Psoas muscle (tissue), 8 donors: ENCODE results near the gene ZAP70. TPM values are rescaled to one million over a fixed set of nuclear protein-coding genes. Genes with fewer than 3 reads are reported as not detected.

Experiments
- ATAC-seq, 4 donors: fragments of 200-7000 bp; cut with Tn5 transposase; one replicate each; pipeline ENCODE4 v1.9.1; 2020; ENCODE audit warnings: moderate library complexity in 3 of 4, mild to moderate bottlenecking in 2 of 4
- DNase-seq, 2 donors: peaks; one replicate each; pipeline ENCODE4 v3.0.0-alpha.2; 2020
- H3K27ac ChIP-seq: fragments of 200-600 bp; one replicate; pipeline ENCODE4 v1.8.0; 2022
- H3K27me3 ChIP-seq, 3 donors: fragments of 200-600 bp in 1 of 3; one replicate each; pipeline versions ENCODE4 v1.6.1 to v1.8.0; 2013 to 2022; ENCODE audit warnings: low read length in 2 of 3, mild to moderate bottlenecking in 2 of 3, moderate library complexity in 1 of 3; ENCODE audit not compliant: insufficient read depth in 3 of 3
- H3K36me3 ChIP-seq, 2 donors: fragments of 200-600 bp in 1 of 2; one replicate each; pipeline versions ENCODE4 v1.6.1 to v1.8.0; 2013 to 2022; ENCODE audit warnings: low read depth in 1 of 2, mild to moderate bottlenecking in 1 of 2, moderate library complexity in 1 of 2; ENCODE audit not compliant: insufficient read depth in 1 of 2
- H3K4me1 ChIP-seq: fragments of 200-600 bp; one replicate; pipeline ENCODE4 v1.8.0; 2022
- H3K4me3 ChIP-seq: fragments of 200-600 bp; one replicate; pipeline ENCODE4 v1.8.0; 2022; ENCODE audit warnings: mild to moderate bottlenecking
- H3K9me3 ChIP-seq: fragments of 200-600 bp; one replicate; pipeline ENCODE4 v1.8.0; 2022
- CTCF ChIP-seq: fragments of 200-600 bp; IDR thresholded peaks from one replicate; pipeline ENCODE4 v1.8.0; 2022; ENCODE audit warnings: antibody characterized with exemption
- WGBS, 3 donors: extraction: QIAGEN DNeasy Blood & Tissue Kit; methylation state at CpG; one replicate each; pipeline versions ENCODE4 v1.1.6 to v1.1.7; 2013; 5-methylcytosine and 5-hydroxymethylcytosine counted together
- intact Hi-C, 2 donors: fragments of 100-400 bp; cut with DNase I; formaldehyde crosslinking; loops; one replicate each; pipeline versions ENCODE4 v1.11.0 to v1.14.2; 2022
- polyA plus RNA-seq, 3 donors: library from polyadenylated mRNA; stranded (reverse); fragments of 200-250 nt; gene quantifications; one replicate each; pipeline ENCODE4 v1.2.3, GENCODE V29; 2013
- total RNA-seq, 4 donors: library from RNA; stranded (reverse); fragmentation: NEBNext Ultra II Directional in 2 of 4; extraction: Animal tissue kit (Norgen Biotek cat#: 25700) in 2 of 4; gene quantifications; one replicate each; pipeline versions ENCODE4 v1.2.1 to v1.2.4, GENCODE V29; 2021 to 2023
- donor health status: healthy with polysubstance abuse.
- donor health status: DM: no; HTN: no; CAD: no; lungs with moderate emphysema.
- donor health status: Bipolar disorder and iron deficiency.
- donor health status: healthy.
- donor health status: DM: yes; HTN: yes; CAD: no.
- donor health status: DM: no; HTN: no; CAD: no.
- donor health status: DM: no; HTN: no; CAD: no.
- donor health status: DM: yes; HTN: yes; CAD: no.

The ZAP70 gene
- total and polyA plus RNA-seq, 7 donors = 0.40 to 1.2 (median 0.74) TPM

- Histone ChIP-seq H3K27ac (peak overlapping the region; percentile 12), H3K9me3 (no peaks in the 10 kb centered on the region), H3K4me1 (peaks cover 9% of the 10 kb centered on the region), H3K4me3 (no peak overlapping the region), H3K36me3 (peaks cover 2 to 55% of the 10 kb centered on the region in 2 donors), H3K27me3 (no peaks in the 10 kb centered on the region)
- 64 to 83% (median 72%) methylated on average over 5 of the region's 5 CpGs for WGBS, 3 donors
- DNase-seq (no peak), ATAC-seq (peak in 1 of 4 donors; percentile 28)
- no peak for TF ChIP-seq CTCF
- intact Hi-C loops = no loop called here
These were observed 53.2 kb downstream of the ZAP70 start for GRCh38 chr2:97766567-97766966.

GRCh38 chr2:97769308-97769707, 55.9 kb downstream of the ZAP70 start:
- Histone ChIP-seq H3K27ac (peak overlapping the region; percentile 62), H3K27me3 (no peaks in the 10 kb centered on the region), H3K4me1 (peaks cover 9% of the 10 kb centered on the region), H3K9me3 (no peaks in the 10 kb centered on the region), H3K36me3 (peaks cover 5 to 54% of the 10 kb centered on the region in 2 donors), H3K4me3 (no peak overlapping the region)
- TF ChIP-seq CTCF = no peak
- intact Hi-C loops = no loop called here
- 45 to 86% (median 54%) methylated on average over 3 of the region's 3 CpGs for WGBS, 3 donors
- ATAC-seq = peak; percentile 81 to 92 (median 83)
- peak in 1 of 2 donors; percentile 52 for DNase-seq

- H3K4me3 ChIP-seq = no peak overlapping the region
- H3K4me1 ChIP-seq = peaks cover 9% of the 10 kb centered on the region
- H3K9me3 ChIP-seq = no peaks in the 10 kb centered on the region
- ATAC-seq (no peak), DNase-seq (no peak)
- no peaks in the 10 kb centered on the region for H3K27me3 ChIP-seq
- no peak for TF ChIP-seq CTCF
- intact Hi-C loops = no loop called here
- H3K27ac ChIP-seq = no peak overlapping the region
- WGBS, 3 donors = 48 to 68% (median 56%) methylated on average over 3 of the region's 3 CpGs
- H3K36me3 ChIP-seq = peaks cover 5 to 54% of the 10 kb centered on the region in 2 donors
These were observed 56.3 kb downstream of the ZAP70 start for GRCh38 chr2:97769711-97770110.

- Histone ChIP-seq H3K4me1 (peaks cover 9% of the 10 kb centered on the region), H3K27ac (no peak overlapping the region), H3K9me3 (no peaks in the 10 kb centered on the region), H3K36me3 (peaks cover 5 to 54% of the 10 kb centered on the region in 2 donors), H3K27me3 (no peaks in the 10 kb centered on the region), H3K4me3 (no peak overlapping the region)
- no peak for TF ChIP-seq CTCF
- DNase-seq (no peak), ATAC-seq (no peak)
- WGBS, 3 donors = 69 to 72% (median 70%) methylated on average over 4 of the region's 4 CpGs
- intact Hi-C loops = no loop called here
These were observed 57.1 kb downstream of the ZAP70 start for GRCh38 chr2:97770445-97770844.

- Histone ChIP-seq H3K27me3 (no peaks in the 10 kb centered on the region), H3K4me3 (no peak overlapping the region), H3K36me3 (peaks cover 5 to 59% of the 10 kb centered on the region in 2 donors), H3K27ac (no peak overlapping the region), H3K9me3 (no peaks in the 10 kb centered on the region), H3K4me1 (no peaks in the 10 kb centered on the region)
- peak; percentile 29 for TF ChIP-seq CTCF
- peak in 3 of 4 donors; percentile 55 to 63 (median 62) for ATAC-seq
- no peak for DNase-seq
- WGBS, 3 donors = 48 to 58% (median 55%) methylated on average over 7 of the region's 7 CpGs
- intact Hi-C loops = no loop called here
These were observed 61.0 kb downstream of the ZAP70 start for GRCh38 chr2:97774425-97774824.
